Mucosa of descending colon (tissue), 3 donors: ENCODE results near the gene SSBP3. TPM values are rescaled to one million over a fixed set of nuclear protein-coding genes. Genes with fewer than 3 reads are reported as not detected.
A peak's percentile ranks its signal among the peaks of the same experiment; 100 is the strongest.

Experiments used
- ATAC-seq: fragments of 200-7000 bp; cut with Tn5 transposase; one replicate; pipeline ENCODE4 v1.9.1; 2020; ENCODE audit warnings: mild to moderate bottlenecking, moderate library complexity
- DNase-seq, 3 donors: peaks; one replicate each; pipeline ENCODE4 v3.0.0-alpha.2; 2020
- H3K36me3 ChIP-seq: fragments of 200-600 bp; one replicate; pipeline ENCODE4 v1.8.0; 2021; ENCODE audit warnings: low read depth, mild to moderate bottlenecking
- H3K4me1 ChIP-seq: fragments of 200-600 bp; one replicate; pipeline ENCODE4 v1.8.0; 2021; ENCODE audit warnings: low read depth, mild to moderate bottlenecking
- H3K4me3 ChIP-seq: fragments of 200-600 bp; one replicate; pipeline ENCODE4 v1.8.0; 2021; ENCODE audit warnings: mild to moderate bottlenecking
- H3K9me3 ChIP-seq: fragments of 200-600 bp; one replicate; pipeline ENCODE4 v1.8.0; 2021; ENCODE audit warnings: mild to moderate bottlenecking
- intact Hi-C, 2 donors: fragments of 100-400 bp; cut with DNase I in 1 of 2; cut with micrococcal nuclease in 1 of 2; formaldehyde crosslinking; loops; one replicate each; pipeline versions ENCODE4 v1.11.0 to v1.11.1; 2022; cut with DNase I, micrococcal nuclease
- total RNA-seq, 3 donors: library from RNA; stranded (reverse); fragmentation: NEBNext Ultra II Directional in 2 of 3; extraction: Animal tissue kit (Norgen Biotek cat#: 25700) in 2 of 3; gene quantifications; one replicate each; pipeline versions ENCODE4 v1.2.1 to v1.2.4, GENCODE V29; 2021 to 2023
- TF ChIP-seq, protein P1 (sequence below): fragments of 200-600 bp; IDR thresholded peaks from one replicate; pipeline ENCODE4 v1.8.0; 2022; ENCODE audit warnings: antibody characterized with exemption, mild to moderate bottlenecking
- donor health status: DM: no; HTN: no; CAD: no; lungs with moderate emphysema.
- donor health status: DM: no; HTN: no; CAD: no.
- donor health status: DM: no; HTN: yes; CAD: no.

The SSBP3 gene
- total RNA-seq, 3 donors from 2014 or later: 77.8 to 85.1 (median 82.0) TPM

DNA sequence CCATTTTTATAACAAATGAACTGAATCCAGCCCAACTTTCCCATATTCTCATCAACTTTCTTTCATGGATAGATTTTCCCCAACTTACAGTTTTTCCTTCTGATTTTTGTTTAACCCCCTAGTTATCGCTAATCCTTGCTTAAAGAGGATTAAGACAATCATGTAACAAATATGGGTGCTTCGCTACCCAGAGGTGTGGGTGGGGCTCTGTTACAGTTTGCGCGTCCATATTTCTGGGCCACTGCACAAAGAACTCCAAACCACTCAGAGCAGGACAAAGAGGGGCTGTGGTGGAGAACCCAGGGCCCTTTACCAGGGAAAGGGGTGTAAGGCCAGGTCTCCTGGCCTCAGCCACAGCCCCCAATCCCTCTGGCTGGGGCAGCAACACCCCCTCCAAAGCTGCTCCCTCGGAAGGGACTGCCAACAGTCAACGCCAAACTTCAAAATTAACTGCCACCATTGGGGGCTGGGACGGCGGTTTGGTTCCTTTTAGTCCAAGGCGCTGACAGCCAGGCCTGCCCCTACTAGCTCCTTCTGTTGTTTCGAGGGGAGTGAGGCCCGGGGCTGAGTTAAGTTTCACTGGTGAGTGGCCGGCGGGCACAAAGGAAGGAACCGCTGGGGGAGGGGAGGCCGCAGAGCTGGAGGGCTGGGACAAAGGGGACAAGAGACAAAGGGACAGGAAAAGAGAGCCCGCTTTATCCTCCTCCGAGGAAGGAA, 27.9 kb downstream of the SSBP3 start:
- intact Hi-C loops: no loop called here
- Histone ChIP-seq H3K9me3 (no peaks in the 10 kb centered on the region), H3K4me1 (peaks cover 12% of the 10 kb centered on the region), H3K36me3 (no peaks in the 10 kb centered on the region), H3K4me3 (no peak overlapping the region)
- TF ChIP-seq, protein P1, sequence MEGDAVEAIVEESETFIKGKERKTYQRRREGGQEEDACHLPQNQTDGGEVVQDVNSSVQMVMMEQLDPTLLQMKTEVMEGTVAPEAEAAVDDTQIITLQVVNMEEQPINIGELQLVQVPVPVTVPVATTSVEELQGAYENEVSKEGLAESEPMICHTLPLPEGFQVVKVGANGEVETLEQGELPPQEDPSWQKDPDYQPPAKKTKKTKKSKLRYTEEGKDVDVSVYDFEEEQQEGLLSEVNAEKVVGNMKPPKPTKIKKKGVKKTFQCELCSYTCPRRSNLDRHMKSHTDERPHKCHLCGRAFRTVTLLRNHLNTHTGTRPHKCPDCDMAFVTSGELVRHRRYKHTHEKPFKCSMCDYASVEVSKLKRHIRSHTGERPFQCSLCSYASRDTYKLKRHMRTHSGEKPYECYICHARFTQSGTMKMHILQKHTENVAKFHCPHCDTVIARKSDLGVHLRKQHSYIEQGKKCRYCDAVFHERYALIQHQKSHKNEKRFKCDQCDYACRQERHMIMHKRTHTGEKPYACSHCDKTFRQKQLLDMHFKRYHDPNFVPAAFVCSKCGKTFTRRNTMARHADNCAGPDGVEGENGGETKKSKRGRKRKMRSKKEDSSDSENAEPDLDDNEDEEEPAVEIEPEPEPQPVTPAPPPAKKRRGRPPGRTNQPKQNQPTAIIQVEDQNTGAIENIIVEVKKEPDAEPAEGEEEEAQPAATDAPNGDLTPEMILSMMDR: no peak
- ATAC-seq (no peak), DNase-seq (no peak)

DNA sequence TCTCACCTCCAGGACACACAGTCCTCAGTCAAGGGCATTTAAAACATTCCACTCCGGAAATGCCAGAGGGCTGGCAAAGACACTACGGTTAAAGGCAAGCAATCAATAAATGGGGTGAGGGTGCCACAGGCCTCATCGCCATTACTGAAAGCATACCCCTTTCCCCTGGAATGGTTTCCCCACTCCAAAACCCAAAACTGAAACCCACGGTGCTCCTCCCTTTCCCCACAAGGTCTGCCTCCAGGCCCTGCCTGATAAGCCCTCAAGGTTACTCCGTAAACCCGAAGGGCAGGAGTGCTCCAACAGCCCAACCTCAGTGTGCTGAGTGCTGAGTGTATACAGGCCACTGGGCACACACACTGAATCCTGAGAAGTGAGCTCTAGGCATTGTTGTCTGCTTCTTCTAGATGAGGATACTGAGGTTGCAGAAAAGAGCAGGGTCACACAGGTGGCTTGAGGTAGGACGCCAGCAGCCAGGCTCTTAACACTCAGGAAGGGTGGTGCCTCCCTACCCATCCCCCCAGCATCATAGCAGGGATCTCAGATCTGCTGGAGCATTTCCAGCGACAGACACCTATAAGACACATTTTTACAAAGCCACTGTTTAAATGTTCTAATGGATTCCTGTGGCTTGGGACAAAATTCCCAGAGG, 29.0 kb downstream of the SSBP3 start:
- intact Hi-C loops: no loop called here
- ATAC-seq (peak; percentile 35), DNase-seq (no peak)
- no peaks in the 10 kb centered on the region for H3K9me3 ChIP-seq
- H3K36me3 ChIP-seq: no peaks in the 10 kb centered on the region
- peaks cover 16% of the 10 kb centered on the region for H3K4me1 ChIP-seq
- TF ChIP-seq, protein P1: no peak
- H3K4me3 ChIP-seq: no peak overlapping the region

DNA sequence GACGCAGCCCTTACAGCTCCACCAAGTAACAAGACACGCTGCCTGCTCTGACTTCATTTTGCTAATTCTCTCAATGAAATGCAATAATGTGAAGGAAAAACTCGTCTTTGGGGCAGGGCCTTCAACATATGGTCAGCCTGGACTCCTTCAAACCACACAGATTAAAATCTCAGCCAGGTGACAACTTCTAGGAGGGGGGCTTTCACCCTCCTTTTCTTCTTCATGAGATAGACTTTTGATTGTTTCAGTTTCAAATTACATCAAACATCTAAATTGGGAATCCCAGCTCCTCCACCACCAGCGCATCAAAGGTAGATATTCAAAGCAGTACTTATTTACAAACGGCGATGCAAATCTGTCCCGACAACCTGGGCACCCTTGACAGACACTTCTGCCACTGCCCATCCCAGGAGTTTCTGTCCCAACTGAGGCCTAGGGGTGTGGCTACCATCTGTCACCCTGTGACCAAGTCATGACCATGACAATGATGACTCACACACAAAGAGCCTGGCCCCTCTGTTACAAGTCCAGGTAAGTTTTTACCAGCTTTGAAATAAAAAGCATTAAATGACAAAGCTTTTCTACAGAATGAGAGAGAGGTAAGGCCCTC, 29.7 kb downstream of the SSBP3 start:
- Histone ChIP-seq H3K9me3 (no peaks in the 10 kb centered on the region), H3K4me3 (no peak overlapping the region), H3K4me1 (peaks cover 23% of the 10 kb centered on the region), H3K36me3 (no peaks in the 10 kb centered on the region)
- TF ChIP-seq, protein P1: no peak
- DNase-seq (peak in 1 of 3 donors; percentile 41), ATAC-seq (peak; percentile 58)
- intact Hi-C loops: no loop called here

DNA sequence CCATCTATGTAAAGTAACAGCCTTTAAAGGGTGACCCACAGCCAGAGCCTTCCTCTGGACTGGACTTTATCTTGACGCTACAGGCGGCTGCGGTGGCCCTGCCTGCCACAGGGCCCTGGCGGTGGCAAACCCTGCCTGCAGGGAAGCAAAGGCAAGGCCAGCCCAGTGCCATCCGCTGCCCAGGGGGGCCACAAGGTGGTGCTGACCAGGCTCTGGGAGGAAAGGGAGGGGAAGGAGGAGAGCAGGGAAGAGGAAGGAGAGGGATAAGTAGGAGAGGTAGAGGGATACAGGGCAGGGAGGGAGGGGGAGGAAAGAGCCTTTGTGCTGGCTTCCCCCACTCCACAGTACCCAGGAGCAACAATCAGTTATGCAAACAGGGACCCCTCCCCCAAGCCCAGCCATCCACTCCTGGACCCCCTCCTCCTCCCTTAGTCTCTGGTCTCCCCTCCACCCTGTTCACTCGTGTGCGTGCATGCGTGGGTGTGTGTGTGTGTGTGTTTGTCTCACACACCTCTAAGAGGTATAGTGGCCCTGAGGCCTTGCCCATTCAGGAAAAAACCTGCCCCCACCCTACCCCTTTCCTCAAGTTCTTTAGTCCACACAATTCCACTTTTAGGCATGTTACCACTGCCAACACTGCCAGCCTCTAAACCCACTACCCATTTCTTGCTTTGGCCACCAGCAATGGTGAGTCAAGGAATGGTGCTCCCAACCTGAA, 30.3 kb downstream of the SSBP3 start:
- intact Hi-C loops: no loop called here
- Histone ChIP-seq H3K4me1 (peaks cover 28% of the 10 kb centered on the region), H3K36me3 (no peaks in the 10 kb centered on the region), H3K9me3 (no peaks in the 10 kb centered on the region), H3K4me3 (no peak overlapping the region)
- ATAC-seq (no peak), DNase-seq (no peak)
- TF ChIP-seq, protein P1: no peak

DNA sequence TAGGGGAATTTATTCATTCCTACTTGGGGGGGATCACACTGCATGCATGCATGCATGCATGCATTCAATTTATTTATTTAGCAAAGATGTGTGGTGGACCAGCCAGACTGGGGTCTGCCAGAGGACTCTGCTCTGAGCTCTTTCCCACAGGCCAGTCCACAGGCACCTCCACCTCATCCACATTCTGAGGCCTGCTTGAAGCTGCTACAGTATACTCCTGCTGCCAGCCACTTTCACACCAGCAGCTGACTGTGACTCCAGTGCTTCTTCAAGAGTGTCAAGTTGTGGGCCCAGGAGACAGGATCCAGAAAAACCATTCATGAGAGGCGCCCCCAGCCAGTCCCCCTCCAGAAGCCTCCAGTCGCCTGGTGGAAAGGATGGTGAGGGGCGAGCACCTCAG, 30.9 kb downstream of the SSBP3 start:
- ATAC-seq (no peak), DNase-seq (no peak)
- Histone ChIP-seq H3K9me3 (no peaks in the 10 kb centered on the region), H3K4me1 (peaks cover 31% of the 10 kb centered on the region), H3K4me3 (no peak overlapping the region), H3K36me3 (no peaks in the 10 kb centered on the region)
- TF ChIP-seq, protein P1: no peak
- intact Hi-C loops: no loop called here
